Parathyroid adenoma (tissue), 2 donors: ENCODE results near the gene WNT11.

ENCODE experiments used
- H2AFZ ChIP-seq: fragments of 300-600 bp; sonication (generic); one replicate; pipeline ENCODE4 v1.7.0; 2017; ENCODE audit warnings: antibody characterized with exemption, mild to moderate bottlenecking
- H3K27ac ChIP-seq: fragments of 300-600 bp; sonication (generic); one replicate; pipeline ENCODE4 v1.7.0; 2017
- H3K27me3 ChIP-seq: fragments of 300-600 bp; sonication (generic); one replicate; pipeline ENCODE4 v1.7.0; 2017; ENCODE audit warnings: low read length; ENCODE audit not compliant: control insufficient read depth, insufficient read depth
- H3K36me3 ChIP-seq: fragments of 300-600 bp; sonication (generic); one replicate; pipeline ENCODE4 v1.7.0; 2017; ENCODE audit warnings: low read length; ENCODE audit not compliant: control insufficient read depth, insufficient read depth
- H3K4me1 ChIP-seq: fragments of 300-600 bp; sonication (generic); one replicate; pipeline ENCODE4 v1.7.0; 2017; ENCODE audit warnings: control low read depth
- H3K4me2 ChIP-seq: fragments of 300-600 bp; sonication (generic); one replicate; pipeline ENCODE4 v1.7.0; 2017; ENCODE audit warnings: low read length
- H3K4me3 ChIP-seq: fragments of 300-600 bp; sonication (generic); one replicate; pipeline ENCODE4 v1.7.0; 2017; ENCODE audit warnings: low read depth, low read length
- H3K79me2 ChIP-seq: fragments of 300-600 bp; sonication (generic); one replicate; pipeline ENCODE4 v1.7.0; 2017; ENCODE audit warnings: control low read depth
- H3K9ac ChIP-seq: fragments of 300-600 bp; sonication (generic); one replicate; pipeline ENCODE4 v1.7.0; 2017; ENCODE audit warnings: mild to moderate bottlenecking
- H3K9me3 ChIP-seq: fragments of 300-600 bp; sonication (generic); one replicate; pipeline ENCODE4 v1.7.0; 2017; ENCODE audit warnings: low read length; ENCODE audit not compliant: control insufficient read depth
- TF ChIP-seq, protein P1 (sequence below): fragments of 300-600 bp; sonication (generic); IDR thresholded peaks from one replicate; pipeline ENCODE4 v1.7.0; 2017; ENCODE audit warnings: antibody characterized with exemption, mild to moderate bottlenecking
- donor health status: primary hyperparathyroidism.

WNT11 gene

DNA sequence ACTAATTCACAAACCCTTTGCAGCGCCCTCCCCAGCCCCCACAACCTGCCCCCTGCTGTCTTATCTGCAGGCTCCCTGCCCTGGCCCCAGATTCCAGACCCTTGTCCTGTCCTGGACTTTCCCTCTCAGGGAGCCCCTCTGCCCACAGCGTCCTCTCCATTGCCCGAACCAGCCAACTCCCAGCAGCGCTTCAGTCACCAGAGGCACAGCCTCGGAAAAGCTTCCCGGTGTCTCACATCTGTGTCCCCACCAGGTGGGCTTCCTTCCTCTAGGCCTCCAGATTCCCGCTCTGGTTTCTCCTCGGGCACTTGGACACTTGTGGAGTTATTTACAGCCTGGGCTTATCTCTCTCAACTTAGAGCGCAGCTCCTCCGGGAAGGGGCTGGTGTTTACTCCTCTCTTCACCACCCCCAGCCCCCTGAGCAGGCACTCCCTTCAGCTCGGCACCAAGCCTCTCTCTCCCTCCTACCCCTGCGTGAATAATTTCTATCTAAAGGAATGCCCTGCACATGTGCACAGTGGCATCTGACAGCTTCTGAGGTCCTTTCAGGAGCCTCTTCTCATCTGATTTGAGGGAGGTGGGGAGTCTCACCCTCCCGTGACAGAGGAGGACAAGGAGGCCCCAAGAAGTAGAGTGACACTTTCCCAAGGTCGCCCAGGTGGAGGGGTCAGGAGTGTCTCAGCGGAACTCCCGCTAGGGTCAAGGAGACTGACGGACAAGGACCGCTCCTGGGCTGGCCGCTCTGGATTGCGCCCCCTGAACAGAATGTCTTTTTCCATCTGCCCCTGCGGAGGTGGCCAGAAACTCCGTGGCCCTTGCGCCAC is 838 bp downstream of the WNT11 start:
- H3K27me3 ChIP-seq = no peaks in the 10 kb centered on the region
- H3K79me2 ChIP-seq = no peaks in the 10 kb centered on the region
- TF ChIP-seq, protein P1, sequence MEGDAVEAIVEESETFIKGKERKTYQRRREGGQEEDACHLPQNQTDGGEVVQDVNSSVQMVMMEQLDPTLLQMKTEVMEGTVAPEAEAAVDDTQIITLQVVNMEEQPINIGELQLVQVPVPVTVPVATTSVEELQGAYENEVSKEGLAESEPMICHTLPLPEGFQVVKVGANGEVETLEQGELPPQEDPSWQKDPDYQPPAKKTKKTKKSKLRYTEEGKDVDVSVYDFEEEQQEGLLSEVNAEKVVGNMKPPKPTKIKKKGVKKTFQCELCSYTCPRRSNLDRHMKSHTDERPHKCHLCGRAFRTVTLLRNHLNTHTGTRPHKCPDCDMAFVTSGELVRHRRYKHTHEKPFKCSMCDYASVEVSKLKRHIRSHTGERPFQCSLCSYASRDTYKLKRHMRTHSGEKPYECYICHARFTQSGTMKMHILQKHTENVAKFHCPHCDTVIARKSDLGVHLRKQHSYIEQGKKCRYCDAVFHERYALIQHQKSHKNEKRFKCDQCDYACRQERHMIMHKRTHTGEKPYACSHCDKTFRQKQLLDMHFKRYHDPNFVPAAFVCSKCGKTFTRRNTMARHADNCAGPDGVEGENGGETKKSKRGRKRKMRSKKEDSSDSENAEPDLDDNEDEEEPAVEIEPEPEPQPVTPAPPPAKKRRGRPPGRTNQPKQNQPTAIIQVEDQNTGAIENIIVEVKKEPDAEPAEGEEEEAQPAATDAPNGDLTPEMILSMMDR = no peak
- no peak overlapping the region for H3K27ac ChIP-seq
- no peak overlapping the region for H2AFZ ChIP-seq
- H3K36me3 ChIP-seq = no peaks in the 10 kb centered on the region
- no peak overlapping the region for H3K4me3 ChIP-seq
- no peak overlapping the region for H3K9ac ChIP-seq
- no peak overlapping the region for H3K4me2 ChIP-seq
- no peaks in the 10 kb centered on the region for H3K9me3 ChIP-seq
- H3K4me1 ChIP-seq = no peaks in the 10 kb centered on the region

DNA sequence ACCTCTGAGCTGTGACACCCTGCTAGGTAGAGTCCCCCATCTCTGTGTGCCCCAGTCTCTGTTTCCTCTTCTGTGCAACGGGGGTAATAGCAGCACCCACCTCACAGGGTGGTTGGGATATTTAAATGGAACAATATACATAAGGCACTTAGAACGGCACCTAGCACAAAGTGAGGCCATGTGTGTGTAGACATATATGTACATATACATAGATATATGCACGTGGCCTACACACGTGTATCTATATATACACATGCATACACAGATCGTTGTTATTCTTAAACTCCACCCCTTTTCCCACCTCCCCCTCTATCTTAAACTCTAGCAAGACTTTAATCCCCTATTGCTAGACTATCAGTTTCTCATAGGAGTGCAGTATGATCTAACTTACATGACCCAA is 2.4 kb downstream of the WNT11 start:
- no peak overlapping the region for H3K4me3 ChIP-seq
- no peak overlapping the region for H3K27ac ChIP-seq
- H3K4me2 ChIP-seq = no peak overlapping the region
- H3K9ac ChIP-seq = no peak overlapping the region
- TF ChIP-seq, protein P1 = no peak
- H3K79me2 ChIP-seq = no peaks in the 10 kb centered on the region
- H2AFZ ChIP-seq = no peak overlapping the region
- H3K9me3 ChIP-seq = no peaks in the 10 kb centered on the region
- H3K36me3 ChIP-seq = no peaks in the 10 kb centered on the region
- H3K4me1 ChIP-seq = no peaks in the 10 kb centered on the region
- no peaks in the 10 kb centered on the region for H3K27me3 ChIP-seq

DNA sequence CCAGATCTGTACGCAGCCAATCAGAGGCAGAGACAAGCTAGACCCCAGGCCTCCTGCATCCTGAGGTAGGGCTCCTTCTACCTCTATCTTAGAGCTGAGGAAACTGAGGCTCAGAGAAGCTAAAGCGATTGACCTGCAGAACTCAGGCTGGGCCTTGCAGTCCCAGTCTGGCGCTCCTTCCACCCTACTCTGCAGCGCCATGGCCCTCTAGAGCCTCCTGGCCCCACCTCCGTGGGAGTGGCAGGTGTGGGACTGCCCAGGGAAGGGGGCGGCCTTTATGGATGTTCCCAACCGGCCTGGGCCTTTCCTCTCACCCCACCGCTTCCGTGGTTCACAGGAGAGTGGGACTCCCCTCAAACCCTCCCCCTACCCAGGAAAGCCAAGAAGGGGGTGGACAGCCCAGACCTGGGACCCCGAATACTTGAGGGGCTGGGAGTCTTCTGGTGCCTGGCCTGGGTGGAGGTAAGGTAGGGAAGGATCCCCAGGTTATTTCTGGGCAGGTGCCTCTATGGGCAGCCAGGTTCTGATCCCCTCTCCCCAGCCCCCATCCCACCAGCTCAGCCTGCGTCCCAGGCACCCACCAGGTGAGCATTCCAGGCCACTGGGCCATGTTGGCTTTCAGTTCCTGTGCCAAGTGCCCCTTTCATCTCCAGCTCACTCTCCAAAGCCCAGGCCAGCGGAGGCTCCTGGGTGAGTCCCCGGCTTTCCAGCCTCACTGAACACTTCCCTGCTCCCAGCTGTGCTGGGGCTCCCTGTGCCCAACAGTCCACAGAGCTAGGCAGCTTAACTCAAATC is 3.0 kb downstream of the WNT11 start:
- Histone ChIP-seq H3K27ac (no peak overlapping the region), H3K4me3 (no peak overlapping the region), H3K4me1 (no peaks in the 10 kb centered on the region), H3K4me2 (no peak overlapping the region), H3K9me3 (no peaks in the 10 kb centered on the region), H3K27me3 (no peaks in the 10 kb centered on the region), H3K36me3 (no peaks in the 10 kb centered on the region), H2AFZ (no peak overlapping the region), H3K9ac (no peak overlapping the region), H3K79me2 (no peaks in the 10 kb centered on the region)
- TF ChIP-seq, protein P1 = no peak

DNA sequence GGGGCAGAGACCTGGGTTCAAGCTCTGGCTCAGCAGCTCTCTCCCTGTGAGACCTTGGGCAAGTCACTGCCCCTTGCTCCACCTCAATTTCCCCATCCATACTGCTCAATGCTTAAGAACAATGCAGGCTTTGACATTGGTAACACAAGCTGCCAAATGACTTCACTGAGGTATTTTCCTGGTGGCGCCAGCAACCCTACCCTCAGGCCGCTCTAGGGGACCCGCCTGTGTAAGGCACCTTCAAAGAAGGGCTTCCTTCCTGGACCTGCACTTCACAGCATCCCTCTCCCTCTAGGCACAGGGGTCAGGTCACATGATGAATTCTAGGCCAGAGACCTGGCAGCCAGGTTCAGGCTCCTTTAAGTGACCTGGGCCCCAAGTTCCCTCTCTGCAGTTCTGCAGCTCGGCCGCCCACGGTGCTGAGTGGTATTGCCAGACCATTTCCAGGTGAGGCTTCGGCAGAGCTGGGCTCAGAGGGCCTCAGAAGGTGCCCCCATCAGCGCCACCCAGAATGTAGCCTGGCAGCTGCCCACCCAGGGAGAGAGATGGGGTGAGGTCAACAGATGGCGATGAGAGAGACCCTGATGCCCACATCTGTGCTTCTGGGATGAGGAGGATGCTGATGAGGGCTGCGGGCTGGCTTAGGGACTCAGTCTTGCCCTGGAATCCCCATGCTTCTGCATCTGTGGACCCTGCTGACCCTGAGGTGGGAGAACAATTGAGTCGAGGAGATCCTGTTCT is 4.5 kb downstream of the WNT11 start:
- Histone ChIP-seq H3K4me1 (no peaks in the 10 kb centered on the region), H3K4me3 (no peak overlapping the region), H3K9me3 (no peaks in the 10 kb centered on the region), H3K27ac (no peak overlapping the region), H3K27me3 (no peaks in the 10 kb centered on the region), H3K9ac (no peak overlapping the region), H3K36me3 (no peaks in the 10 kb centered on the region), H3K4me2 (no peak overlapping the region), H2AFZ (no peak overlapping the region), H3K79me2 (no peaks in the 10 kb centered on the region)
- TF ChIP-seq, protein P1 = no peak
